Stimulated activated CD8-positive, alpha-beta memory T cell treated with anti-CD3 and anti-CD28 coated beads, Interleukin-12 subunit alpha, Interleukin-12 subunit beta, amount 100 ng/mL, for 4 hours (primary cell): Measurements from ENCODE around the gene CPE.

Source experiments
- DNase-seq: peaks from one replicate; pipeline ENCODE4 v3.0.0-alpha.2; 2020; ENCODE audit warnings: low read depth

The CPE gene

DNA sequence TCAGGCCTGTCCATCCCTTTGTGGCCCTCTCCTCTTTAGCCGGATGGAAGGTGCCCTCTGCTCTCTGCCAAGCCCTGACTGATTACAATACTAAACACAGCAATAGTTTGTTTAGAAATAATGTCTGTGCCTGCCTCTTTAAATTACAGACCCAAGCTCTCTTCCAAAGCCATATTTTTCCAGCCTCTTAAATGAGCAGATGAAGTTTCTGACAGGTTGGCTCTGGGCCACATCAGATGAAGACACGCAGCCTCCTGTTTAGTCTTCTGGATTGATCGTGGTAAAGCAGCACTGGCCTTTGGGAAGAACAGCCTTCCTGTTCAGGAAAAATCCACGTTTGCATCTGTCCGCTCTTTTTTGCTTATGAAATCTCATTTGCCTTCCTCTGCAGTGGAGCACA lies 133.6 kb downstream of the CPE start:
- DNase-seq: no peak

DNA sequence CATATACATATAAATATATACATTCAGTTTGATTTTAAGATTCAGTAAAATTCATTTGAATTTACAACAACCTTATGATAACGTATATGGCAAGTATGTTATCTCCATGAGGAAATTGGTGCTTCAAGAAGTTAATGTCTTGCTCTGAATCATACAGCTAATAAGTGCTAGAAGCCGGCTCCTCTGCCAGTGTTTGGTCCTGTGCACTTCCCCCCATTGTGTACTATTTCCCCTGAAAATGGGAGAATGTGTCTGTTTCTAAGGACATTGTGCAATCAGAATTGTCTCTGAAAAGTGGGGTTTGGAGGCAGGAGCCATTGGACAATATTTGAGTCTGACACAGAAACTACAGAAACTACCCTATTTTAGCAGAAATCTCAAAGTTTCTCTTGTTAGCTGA lies 135.9 kb downstream of the CPE start:
- DNase-seq: no peak

DNA sequence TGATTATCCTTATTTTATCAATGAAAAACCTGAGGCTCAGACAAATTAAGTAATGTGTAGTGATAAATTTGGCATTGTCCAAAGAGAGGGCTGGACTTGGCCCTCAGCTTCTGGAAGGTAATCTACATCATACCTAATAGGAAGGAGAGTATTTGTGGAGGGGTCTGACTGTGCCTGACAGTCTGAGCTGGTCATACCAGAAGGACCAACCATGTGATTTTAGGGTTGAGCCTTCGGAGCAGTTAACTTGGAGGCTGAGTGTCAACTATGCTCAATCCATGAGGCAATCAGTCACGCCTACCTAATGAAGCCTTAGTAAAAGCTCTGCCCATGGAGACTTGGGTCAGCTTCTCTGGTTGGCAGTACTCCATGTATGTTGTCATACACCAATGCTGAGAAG lies 136.4 kb downstream of the CPE start:
- no peak for DNase-seq

- no peak for DNase-seq
These were observed 137.5 kb downstream of the CPE start for GRCh38 chr4:165516281-165516833.

DNA sequence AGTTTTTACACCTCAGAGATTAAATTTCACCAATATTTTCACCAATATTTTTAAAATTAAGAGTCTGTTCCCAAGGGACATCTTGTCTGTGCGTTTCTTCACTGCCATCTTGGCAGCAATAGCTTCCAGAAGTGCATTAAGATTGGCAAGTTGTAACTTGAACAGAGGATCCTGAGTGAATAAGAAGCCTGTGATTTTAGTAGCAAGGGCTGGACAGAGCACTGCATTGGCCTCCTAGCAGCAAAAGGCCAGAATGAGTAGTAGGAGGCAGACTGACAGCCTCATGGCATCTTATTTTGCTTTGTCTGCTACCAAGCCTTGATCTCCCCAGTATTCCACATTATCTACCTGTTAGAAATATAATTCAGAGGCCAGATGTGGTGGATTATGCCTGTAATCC lies 138.4 kb downstream of the CPE start:
- no peak for DNase-seq

- no peak for DNase-seq
These were observed 139.3 kb downstream of the CPE start for GRCh38 chr4:165518024-165518616.

GRCh38 chr4:165518686-165519085 lies 139.9 kb downstream of the CPE start:
- DNase-seq: no peak

DNA sequence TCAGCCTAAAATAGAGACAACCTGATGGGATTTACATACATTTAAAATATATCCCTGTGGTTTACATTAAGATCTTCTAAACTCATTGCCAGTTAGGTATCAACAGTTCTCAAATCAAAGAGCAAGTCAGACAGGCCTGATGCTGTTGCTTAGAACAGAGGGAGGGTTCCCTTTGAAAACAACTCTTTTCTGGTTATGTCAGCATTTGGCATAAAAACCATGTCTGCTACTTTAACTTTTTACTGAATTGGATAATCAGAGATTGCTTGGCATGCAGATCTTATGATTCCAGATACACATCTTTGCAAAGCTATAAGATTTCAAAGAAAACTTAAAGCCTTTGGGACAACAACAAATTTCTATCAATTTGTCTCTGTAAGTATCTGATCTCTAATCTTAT lies 140.8 kb downstream of the CPE start:
- DNase-seq: no peak

- DNase-seq: no peak
These were observed 141.3 kb downstream of the CPE start for GRCh38 chr4:165520086-165520485.

DNA sequence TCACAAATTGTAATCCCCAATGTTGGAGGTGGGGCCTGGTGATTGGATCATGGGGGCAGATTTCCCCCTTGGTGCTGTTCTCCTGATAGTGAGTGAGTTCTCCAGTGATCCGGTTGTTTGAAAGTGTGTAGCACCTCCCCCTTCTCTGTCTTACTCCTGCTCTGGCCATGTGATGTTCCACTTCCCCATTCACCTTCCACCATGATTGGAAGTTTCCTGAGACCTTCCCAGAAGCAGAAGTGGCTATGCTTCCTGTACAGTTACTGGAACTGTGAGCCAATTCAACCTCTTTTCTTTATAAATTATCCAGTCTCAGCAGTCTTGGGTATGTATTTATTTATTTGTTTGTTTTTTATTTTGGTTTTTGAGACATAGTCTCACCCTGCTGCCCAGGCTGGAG lies 143.2 kb downstream of the CPE start:
- DNase-seq: no peak

DNA sequence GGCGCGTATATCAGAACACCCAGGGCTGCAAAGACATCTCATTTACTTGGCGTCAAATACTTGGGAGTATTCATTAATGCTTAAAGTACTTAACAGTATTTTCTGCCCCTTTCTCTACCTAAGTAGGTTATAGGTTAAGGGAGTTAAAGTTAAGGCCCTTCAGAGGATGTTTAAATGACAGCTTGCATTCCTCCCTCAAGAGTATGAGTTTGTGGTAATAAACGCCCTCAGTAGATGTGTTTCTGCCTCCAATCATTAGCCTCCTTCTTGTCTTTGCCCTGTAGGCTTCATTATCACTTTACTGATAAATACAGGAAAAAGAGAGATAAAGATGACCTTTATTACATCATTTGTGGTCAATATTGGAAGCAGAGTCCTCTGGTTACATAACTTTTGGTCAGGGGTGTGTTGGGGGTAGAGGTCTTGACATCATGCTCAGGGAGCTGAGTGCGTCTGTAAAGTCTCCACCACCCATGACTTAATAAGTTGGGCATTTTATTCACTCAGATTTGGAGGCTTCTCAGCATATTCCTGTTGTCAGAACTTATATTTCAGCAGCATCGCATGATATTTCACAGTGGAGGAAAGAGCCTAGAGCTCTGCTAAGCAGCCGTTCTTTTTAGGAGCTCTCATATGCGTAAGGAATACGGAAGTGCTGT lies 145.9 kb downstream of the CPE start:
- DNase-seq: no peak

- no peak for DNase-seq
These were observed 154.2 kb downstream of the CPE start for GRCh38 chr4:165532976-165533375.

GRCh38 chr4:165537028-165537648 lies 158.3 kb downstream of the CPE start:
- DNase-seq: no peak

GRCh38 chr4:165539801-165540200 lies 161.0 kb downstream of the CPE start:
- no peak for DNase-seq

DNA sequence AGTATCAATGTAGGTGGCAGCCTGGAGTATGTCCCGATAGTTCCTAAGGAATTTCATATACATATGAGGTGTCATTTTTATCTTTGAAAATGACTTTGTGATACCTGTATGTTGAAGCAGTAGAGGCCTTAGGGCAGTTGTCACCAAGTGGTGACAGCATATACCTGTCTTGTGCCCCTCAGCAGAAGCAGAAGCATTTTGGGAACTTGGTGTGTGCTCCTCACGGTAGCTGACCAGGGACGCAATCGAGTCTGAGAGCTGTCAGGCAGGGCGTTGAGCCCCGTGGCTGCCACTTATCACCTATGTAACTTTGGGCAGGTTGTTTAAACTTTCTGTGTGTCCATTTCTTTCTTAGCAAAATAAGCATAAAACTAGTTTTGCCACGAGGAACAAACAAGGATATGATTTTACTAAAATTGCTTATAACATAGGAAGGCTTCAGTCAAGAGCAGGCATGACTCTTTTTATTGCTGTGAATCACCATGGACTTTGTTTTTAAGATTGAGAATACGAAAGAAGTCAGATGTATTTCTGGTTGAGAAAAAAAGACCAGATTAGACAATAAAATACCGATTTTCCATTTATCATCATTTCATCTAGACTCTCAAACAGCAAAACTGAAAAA lies 161.5 kb downstream of the CPE start:
- no peak for DNase-seq

DNA sequence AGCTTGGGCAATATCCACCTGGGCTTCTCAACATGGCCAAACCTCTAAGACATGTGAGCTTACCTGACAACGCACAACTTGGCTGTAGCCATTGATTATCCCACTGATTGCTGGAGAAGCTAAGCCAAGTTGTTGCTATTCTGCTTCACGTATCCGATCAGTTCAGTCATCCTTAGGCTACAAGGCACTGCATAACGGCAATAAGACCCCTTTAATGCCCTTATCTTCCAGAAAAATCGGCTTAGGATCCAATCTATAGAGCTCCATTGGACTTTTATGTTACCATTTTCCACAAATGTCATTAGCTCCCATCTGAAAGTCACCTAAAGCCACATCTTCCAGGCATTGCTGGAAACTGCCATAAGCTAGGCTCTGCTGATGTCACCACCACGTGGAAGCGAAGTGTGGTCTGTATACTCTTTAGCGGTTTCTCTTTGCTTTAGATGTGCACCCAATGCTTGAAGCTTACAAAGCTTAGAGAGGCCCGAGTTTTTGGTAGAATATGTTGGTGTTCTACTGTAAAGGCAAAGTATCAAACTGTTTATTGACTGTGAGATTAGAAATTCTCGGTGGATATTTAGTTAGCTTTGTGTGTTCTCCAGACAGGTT lies 163.1 kb downstream of the CPE start:
- no peak for DNase-seq

- DNase-seq: no peak
These were observed 163.7 kb downstream of the CPE start for GRCh38 chr4:165542476-165542875.
